ENCODE measurements around the gene LHX1.

Gene LHX1

DNA sequence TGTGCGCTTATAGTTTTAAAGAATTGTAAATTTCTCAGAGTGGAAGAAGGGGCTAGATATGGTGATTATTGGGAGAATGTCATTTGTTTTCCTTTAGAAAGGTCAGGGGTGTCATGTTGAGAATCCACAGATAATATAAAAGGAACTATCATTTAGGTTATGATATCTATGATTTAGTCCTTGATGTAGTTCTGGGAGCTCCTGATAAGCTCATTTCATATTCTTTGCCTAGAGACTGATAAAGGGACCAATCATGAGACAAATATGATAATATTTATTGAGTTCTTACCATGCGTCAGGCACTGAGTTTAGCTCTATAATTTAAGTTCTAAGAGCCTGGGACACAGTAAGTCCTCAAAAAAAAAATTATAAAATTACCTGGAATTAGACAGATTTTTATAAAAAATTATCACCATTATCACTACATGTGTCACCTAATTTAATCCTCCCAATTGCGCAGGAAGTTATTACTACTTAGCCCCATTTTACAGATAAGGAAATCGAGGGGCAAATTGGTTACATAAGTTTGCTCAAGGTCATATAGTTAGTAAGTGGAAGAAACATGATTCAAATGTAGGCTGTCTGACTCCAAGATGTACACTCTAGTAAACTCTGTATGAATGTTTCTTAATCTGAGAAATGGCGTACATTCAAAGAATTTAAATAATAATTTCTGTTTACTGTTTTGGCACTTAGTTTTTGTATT lies 14.0 kb downstream of the LHX1 start:
- in situ Hi-C loops (cut with HindIII; ENCODE audit: low sequenced_read_pairs): no loop called here
- TF ChIP-seq, protein P1, sequence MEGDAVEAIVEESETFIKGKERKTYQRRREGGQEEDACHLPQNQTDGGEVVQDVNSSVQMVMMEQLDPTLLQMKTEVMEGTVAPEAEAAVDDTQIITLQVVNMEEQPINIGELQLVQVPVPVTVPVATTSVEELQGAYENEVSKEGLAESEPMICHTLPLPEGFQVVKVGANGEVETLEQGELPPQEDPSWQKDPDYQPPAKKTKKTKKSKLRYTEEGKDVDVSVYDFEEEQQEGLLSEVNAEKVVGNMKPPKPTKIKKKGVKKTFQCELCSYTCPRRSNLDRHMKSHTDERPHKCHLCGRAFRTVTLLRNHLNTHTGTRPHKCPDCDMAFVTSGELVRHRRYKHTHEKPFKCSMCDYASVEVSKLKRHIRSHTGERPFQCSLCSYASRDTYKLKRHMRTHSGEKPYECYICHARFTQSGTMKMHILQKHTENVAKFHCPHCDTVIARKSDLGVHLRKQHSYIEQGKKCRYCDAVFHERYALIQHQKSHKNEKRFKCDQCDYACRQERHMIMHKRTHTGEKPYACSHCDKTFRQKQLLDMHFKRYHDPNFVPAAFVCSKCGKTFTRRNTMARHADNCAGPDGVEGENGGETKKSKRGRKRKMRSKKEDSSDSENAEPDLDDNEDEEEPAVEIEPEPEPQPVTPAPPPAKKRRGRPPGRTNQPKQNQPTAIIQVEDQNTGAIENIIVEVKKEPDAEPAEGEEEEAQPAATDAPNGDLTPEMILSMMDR (IDR thresholded peaks at IDR 0.05; ENCODE audit: low read depth, low read length): no peak
- no peak for DNase-seq (ENCODE audit: low read depth, low spot score)
- no peak overlapping the region for H3K4me3 ChIP-seq (ENCODE audit: low read depth, low read length)

DNA sequence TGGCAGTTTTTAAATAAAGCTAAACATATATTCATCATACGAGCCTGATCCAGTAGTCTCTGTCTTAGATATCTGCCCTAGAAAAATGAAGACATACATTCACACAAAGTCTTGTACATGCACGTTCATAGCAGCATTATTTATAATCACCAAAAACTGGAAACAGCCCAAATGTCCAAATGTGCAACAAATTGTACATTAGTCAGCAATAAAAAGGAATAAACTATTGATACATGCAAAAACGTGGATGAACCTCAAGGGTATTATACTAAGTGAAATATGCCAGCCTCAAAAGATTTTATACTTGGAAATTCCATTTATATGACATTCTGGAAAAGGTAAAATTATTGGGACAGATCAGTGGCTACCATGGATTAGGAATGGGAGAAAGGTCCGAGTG lies 34.2 kb downstream of the LHX1 start:
- H3K4me3 ChIP-seq (ENCODE audit: low read depth, low read length): no peak overlapping the region
- in situ Hi-C loops (cut with HindIII; ENCODE audit: low sequenced_read_pairs): no loop called here
- no peak for DNase-seq (ENCODE audit: low read depth, low spot score)
- TF ChIP-seq, protein P1 (IDR thresholded peaks at IDR 0.05; ENCODE audit: low read depth, low read length): no peak

DNA sequence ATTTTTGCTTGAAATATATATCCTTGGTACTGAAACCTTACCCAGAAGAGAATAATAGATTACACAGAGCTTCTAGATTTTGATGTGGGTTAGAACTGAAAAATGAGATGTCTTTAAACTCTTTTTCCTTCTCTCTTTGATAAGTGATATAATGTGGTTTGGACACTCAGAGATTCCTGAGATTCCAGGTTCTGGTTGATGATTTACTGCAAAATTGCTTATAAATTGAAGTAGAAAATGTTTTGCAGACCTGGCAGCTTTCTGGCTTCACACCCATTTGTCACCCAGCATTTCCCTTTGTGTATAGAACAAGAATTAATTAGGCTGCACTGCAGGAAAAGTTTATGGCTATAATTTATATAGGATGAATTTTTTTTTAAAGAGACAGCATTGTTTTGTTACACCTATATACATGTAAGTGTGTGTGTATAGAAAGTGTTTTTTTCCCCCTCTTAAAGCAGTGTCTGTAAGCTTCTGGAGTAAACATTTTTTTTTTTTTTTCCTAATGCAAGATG lies 35.0 kb downstream of the LHX1 start:
- DNase-seq (ENCODE audit: low read depth, low spot score): no peak
- TF ChIP-seq, protein P1 (IDR thresholded peaks at IDR 0.05; ENCODE audit: low read depth, low read length): no peak
- no peak overlapping the region for H3K4me3 ChIP-seq (ENCODE audit: low read depth, low read length)
- in situ Hi-C loops (cut with HindIII; ENCODE audit: low sequenced_read_pairs): no loop called here

DNA sequence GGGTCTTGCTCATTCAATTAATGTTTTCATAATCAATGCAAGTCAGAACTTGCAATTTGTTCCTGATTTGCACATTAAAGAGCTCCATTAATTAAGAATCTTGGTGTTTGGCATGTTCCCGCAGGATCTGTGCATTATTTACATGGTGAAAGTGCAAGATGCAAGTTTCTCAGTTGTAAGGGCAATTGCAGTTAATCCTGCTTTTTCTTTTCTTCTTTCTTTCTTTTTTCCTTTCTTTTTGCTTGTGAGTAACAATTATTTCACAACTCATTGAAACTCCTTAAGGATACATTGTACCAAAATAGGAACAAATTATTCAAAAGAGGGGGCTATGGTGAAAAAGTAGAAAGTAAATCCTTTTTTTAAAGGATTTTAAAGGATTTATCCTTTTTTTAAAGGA lies 35.6 kb downstream of the LHX1 start:
- in situ Hi-C loops (cut with HindIII; ENCODE audit: low sequenced_read_pairs): no loop called here
- no peak for DNase-seq (ENCODE audit: low read depth, low spot score)
- H3K4me3 ChIP-seq (ENCODE audit: low read depth, low read length): no peak overlapping the region
- TF ChIP-seq, protein P1 (IDR thresholded peaks at IDR 0.05; ENCODE audit: low read depth, low read length): no peak

DNA sequence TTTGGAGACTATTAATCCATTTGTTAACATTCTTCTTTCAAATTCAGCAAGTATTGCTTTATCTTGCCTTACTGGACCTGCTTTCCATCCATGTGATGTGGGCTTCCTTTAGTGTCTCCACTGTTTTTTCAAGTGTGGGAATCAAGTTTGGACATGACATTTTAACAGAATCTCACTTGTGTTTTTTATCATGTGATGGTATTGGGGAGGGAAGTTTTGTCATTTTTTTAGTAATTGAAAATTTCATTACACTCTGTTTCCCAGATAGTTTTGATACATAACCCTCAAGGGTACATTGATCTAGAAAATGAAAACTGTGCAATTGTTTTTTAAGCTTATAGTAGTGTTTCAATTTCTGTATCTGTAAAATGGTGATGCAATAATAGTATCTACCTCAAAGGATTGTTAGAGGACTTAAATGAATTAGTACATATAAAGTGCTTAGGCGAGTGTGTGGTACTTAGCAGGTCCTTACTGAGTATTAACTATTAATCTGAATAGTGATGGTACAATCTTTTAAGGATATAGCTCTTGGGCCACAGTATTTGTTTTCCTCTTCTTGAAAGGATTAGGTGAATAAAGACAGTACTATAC lies 38.7 kb downstream of the LHX1 start:
- TF ChIP-seq, protein P1 (IDR thresholded peaks at IDR 0.05; ENCODE audit: low read depth, low read length): no peak
- in situ Hi-C loops (cut with HindIII; ENCODE audit: low sequenced_read_pairs): no loop called here
- no peak for DNase-seq (ENCODE audit: low read depth, low spot score)
- H3K4me3 ChIP-seq (ENCODE audit: low read depth, low read length): no peak overlapping the region

DNA sequence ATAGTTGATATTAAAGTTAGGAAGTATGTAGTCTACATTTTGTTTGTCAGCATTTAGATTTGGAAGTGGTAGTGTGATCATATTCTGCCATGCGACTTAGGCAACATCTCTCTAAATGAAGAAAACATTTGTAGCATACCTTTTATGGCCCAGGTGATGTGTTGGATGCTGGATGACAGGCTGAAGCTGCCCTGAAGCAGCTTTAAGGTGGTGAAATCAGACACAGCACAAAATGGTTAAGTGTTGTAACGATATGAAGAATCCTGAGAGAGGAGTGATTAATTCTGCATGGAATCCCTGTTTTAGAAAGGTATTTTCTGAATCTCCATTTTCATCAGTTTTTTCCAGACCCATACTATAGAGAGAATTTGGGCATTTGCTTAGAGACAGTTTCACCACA lies 39.8 kb downstream of the LHX1 start:
- in situ Hi-C loops (cut with HindIII; ENCODE audit: low sequenced_read_pairs): no loop called here
- no peak for DNase-seq (ENCODE audit: low read depth, low spot score)
- TF ChIP-seq, protein P1 (IDR thresholded peaks at IDR 0.05; ENCODE audit: low read depth, low read length): no peak
- H3K4me3 ChIP-seq (ENCODE audit: low read depth, low read length): no peak overlapping the region
